Stimulated activated CD4-positive, alpha-beta T cell treated with anti-CD3 and anti-CD28 coated beads, Interleukin-15, amount 100 ng/mL, for 24 hours (primary cell): Measurements from ENCODE around the gene TBX3.
A peak's percentile ranks its signal among the peaks of the same experiment; 100 is the strongest.

ENCODE experiments used
- DNase-seq: peaks from one replicate; pipeline ENCODE4 v3.0.0-alpha.2; 2020

TBX3 gene

DNA sequence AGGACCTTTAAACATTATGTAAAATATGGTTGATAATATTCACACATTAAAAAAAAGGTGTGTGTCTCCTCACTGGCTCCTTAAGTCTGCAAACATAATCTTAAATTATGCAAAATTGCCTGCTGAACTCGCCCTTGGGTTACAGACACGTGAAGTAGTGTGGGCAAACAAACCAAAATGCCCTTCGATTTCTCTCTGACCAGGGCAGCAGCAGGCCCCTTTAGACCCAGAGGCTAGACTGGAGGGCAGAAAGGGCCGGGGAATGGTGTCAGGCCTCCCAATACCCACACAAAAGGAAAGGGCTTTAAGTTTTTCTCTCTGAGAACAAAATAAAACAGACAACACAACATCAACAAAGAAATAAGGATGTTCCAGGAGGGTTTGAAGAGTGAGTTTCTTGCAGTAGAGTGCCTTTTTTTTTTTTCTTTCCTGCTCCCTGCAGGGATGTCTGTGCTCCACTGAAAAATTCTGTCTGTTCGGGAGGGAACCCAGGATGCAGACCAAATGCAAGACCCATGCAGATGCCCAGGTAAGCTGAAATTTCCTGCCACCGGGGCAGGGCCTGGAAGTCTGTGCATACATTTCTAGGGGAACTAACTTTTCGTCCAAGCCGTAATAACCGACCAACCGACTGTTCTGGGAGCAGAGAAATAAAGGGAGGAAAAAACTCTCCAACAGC, 1.7 kb downstream of the TBX3 start:
- DNase-seq: no peak

DNA sequence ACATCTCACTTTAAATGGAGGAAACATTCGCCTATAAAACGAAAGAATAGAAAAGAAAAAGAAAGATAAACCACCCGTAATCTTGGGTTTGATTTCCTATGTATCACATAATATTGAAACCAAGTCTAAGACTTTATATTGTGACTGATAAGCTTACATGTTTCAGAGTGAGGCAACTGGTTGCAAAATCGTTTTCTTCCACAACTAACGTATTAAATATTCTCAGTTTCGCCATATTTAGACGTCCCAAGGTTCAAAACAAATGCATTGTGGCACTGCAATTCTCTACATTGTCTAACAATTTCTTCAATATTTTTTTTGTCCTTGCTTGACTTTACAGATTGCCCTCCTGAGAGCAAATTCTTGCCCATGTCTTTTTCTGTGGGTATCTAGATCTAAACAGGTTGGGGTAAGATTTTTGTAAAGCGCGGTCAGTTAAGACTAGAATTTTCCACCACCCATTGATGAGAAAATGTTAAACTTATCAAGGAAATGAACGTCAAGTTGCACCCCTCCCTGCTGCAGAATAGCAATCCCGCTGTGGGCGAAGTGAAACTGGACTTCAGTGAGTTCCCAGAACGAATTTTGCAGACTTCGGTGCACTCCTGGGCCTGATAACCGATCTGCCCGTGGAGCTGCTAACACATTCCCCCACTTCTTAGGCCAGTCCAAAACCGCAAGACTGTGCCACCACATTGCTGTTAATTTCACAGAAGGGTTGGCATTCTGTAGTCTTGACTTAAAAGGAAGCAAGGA, 2.7 kb downstream of the TBX3 start:
- no peak for DNase-seq

DNA sequence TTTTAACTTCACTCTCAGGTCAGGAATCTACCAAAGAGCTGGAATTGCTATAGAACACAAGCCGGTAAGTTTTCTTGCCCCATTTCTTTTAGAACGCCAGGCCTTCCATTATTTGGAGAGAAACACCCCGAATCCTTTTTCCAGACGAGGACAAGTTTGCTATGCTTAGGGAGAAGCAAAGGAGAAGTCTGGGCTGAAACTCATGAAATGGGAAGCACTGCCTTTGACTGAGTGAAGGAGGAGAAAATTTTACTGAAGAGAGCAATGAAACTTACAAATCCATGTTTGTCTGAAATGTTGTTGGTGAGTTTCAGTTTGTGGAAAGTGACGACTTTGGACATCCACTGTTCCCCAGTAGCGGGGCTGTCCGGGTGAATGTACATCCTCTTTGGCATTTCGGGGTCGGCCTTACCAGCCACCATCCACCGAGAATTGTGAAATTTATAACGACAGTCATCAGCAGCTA, 3.3 kb downstream of the TBX3 start:
- DNase-seq: no peak

DNA sequence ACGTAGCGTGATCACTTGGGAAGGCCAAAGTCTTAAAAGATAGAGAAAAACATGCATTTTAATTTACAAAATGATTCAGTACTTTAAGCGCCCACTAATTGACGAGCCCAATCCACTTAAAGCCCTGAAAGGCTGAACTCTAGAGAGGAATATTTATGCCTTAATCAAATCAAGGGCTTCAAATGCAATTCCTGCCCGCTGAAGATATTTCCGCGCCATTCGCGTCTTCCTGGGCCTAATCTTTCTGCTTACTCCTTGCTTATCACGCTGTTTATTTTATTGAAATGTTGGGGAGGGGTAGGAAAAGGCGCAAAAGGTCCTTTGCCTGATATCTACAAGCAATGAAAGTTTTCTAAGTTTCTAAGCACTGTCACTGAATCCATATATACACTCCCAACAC, 4.0 kb downstream of the TBX3 start:
- DNase-seq: no peak

DNA sequence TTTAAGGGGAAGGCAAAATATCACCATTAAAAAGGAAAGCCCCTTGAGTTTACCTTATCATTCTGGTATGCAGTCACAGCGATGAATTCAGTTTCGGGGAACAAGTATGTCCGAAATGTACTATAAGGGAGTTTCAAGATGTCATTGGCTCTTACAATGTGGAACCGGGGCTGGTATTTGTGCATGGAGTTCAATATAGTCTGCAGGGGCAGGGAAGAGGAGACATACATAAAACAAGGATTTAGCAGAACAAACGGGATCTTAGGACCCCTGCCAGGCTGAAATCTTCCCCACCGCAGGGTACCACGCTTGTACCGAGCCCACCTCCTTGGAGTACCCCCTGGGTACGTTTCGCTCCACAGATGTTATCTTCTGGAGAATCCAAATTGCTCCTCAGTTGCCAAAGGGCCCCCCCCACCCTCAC, 4.5 kb downstream of the TBX3 start:
- no peak for DNase-seq

DNA sequence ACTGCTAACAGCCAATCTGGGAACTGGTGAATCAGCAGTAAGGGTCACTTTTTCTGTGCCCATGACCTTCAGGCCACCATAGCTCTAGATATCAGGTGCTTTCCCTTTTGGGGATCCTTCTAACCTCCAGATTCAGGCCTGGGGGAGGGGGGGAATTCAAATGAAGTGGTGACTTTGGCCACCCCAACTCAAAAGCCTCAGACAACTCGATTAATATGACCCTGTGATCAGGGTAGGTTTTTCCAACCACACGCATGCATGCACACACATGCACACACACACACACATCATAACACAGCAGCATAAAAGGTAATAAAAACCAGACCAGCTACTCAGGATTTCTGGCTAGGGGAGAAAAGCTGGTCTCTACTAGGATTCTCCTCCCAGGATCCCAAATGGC, 5.3 kb downstream of the TBX3 start:
- DNase-seq: no peak

DNA sequence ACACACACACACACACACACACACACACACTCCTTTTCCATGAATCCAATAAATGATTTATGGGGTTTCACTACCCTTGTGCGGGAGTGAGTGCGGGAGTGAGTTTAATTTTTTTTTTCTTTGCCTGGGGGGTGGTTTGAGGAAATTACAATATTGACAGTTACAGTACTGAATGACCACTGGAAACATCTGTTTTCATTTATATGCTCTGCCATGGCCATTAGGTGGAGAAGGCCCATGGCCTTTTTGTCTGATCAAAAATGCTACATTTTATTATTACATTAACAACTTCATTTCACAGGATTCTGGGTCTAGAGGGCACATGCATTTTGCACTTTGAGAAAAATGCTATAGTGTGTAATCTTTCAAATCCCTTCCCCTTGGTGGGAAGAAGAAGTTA, 5.9 kb downstream of the TBX3 start:
- no peak for DNase-seq

DNA sequence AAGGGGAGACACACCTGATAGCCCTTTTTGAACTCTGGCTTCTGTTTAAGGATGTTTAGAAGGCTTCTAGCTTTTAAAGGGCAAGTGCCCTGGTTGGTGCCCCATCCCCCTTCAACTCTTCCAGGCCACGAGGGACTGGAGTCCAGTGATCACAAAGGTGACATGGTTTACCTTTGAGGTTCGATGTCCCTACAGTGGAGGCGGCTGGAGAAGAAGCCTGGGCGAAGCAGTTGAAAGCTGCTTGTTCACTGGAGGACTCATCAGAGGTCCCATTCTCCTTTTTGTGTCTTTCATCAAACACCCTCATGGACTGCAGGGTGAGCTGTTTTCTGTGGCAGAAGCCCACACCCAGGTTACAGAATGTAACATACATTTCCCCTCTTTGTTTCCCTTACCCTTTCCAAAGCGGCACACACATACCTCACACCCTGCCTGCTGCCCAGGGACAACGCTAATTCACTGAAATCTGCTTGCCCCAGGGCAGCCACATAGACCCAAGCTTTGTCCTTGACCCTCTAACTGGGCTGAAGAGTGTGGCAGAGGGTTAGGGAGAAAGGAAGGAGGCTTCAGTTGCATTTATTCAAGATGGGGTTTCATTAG, 7.7 kb downstream of the TBX3 start:
- no peak for DNase-seq

DNA sequence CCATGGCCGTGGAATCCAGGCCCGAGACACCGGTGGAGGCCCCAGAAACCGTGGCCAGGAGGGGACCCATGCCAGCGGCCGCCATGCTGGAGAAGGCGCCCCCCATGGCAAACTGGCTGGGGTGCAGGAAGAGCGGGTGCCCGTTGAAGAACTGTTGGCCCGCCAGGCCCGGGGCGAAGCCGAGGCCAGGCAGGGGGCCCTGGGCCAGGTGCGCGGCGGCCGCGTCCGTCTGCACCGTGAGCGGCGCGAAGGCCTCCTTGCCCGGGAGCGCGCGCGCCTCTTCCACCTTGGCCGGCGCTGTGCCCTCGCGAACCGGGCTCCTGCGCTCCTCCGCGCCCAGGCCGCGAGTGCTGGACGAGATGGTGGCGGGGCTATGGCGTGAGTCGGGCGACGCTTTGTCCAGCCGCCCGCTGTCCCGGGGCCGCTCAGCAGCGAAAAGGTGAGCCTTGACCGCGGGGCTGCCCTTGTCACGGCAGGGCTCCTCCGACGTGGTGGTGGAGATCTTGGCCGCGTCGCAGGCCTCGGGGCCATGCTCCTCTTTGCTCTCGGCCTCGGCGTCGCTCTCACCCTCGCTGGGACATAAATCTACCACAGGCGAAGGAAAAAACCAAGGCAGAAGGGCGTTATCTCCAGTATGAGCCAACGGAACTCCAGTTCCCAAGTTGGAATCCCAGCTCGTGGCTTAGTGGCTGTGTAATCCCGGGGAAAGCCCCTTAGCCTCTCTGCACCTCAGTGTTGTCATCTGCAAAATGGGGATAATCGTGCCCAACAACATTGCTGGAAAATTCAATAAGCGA, 9.5 kb downstream of the TBX3 start:
- DNase-seq: no peak

DNA sequence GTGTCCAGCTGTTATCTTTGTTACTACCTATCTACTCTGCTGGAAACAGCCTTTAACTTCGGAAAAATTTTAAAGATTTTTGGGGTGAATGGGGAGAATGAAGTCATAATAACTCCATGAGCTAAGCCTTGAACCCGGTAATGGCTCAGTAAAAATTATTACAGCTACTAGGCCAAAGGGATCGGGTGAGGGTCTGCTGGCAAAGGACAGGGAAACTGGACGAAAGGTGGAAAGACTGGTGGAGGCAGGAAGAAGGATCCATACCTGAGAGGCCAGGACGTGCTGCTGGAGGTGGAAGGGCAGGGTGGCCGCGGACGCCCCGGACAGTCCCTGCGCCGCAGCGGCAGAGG, 10.1 kb downstream of the TBX3 start:
- DNase-seq: no peak

DNA sequence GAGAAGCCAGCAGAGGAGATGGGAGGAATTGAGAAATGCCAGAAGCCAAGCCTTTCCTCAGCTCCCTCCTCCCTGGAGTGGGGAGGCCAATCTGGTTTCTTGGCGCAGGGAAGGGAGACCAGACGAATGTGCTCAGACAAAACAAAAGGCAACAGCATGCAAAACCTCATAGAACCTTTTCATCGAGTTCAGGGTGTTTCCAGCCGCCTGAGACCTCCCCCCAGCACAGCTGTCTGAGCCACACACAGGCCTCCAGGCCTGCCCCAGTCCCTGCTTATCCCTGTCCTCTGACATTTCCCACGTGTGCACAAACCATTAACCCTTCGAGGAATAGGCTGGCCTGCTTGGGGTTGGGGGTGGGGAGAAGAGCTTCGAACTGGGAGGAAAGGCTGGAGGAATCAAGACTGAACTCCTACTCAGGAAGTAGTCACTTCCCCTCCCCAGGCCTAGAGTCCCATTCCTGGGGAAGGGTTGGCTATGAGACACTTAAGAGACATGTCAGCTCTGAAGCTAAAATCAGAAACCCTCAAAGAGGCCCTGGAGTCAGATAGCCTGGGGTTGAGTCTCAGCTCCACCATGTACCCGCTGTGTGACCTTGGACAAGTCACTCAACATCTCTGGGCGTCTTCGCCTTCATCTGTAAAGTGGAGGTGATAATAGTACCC, 10.7 kb downstream of the TBX3 start:
- DNase-seq: no peak

DNA sequence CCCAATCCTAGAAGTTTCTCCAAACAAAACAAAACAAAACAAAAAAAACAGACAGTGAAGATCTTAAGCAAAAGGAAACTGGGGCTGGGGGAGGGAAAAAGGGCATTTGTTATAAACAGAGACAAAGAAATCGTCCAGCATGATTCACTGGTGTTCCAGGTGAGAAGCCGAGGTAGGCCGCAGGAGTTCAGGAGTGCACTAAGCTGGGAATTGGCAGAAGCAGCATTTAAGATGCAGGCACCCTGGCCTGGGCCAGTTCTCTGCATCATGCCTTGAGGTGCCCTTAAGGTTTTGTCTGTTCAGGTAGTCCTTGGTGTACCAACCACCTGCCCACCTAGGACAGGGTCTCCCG, 11.2 kb downstream of the TBX3 start:
- DNase-seq: no peak

DNA sequence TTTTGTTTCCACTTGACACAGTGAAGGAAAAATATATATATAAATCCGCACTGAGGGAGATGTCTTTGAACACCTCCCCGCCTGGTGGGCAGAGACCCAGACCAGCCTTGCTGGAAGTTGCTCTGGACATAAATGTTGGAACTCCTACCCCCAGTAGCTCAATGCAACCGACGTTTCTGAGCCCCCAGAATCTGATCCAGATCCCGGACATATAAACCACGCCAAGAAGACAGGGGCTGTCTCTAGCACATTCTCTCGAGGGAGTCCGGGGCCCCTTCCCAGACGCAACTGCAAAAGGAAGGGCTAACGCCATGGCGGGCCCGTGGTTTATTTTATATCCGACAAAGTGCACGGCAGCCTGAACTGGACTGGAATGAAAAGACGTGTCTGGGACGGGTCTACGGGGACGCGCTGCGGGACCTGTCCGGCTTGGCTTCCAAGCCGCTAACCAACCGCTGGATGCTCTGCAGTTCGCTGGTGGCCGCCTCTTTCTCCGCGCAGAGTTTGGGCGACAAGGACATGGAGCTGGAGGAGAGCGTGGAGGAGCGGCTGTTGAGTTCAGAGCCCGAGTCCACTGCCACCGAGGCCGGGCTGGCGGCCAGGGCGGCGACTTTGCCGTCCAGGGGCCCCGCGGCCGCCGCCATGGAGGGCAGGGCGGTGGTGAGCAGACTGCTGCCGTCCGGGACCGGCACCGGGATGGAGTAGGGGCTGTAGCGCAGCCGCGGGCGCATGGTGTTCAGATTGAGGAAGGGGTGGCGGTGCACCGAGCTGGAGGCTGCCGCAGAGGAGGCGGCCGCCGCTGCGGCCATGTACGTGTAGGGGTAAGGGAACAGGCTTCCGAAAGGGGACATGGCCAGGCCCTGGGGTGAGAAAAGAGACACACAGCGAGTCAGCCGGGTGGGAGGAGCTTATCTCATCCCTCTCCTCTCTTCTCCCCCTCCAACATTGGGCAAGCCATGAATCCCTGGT, 12.2 kb downstream of the TBX3 start:
- no peak for DNase-seq

DNA sequence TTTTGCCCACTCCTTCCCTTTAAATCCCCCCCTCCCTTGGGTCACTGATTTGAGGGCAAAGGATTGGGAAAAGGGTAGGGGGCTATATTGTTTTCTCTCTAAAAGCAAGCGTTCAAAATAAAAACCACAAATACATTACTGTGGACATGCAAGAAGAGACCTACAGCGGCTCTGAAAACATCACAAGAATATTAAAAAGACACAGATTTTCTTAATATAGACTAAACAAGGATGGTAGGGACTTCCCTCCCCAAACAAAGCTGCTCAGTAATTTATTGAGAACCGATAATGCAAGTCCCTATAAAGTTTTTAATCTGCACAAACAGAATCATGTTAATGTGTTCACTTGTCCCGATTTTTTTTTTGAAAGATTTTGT, 12.9 kb downstream of the TBX3 start:
- no peak for DNase-seq

DNA sequence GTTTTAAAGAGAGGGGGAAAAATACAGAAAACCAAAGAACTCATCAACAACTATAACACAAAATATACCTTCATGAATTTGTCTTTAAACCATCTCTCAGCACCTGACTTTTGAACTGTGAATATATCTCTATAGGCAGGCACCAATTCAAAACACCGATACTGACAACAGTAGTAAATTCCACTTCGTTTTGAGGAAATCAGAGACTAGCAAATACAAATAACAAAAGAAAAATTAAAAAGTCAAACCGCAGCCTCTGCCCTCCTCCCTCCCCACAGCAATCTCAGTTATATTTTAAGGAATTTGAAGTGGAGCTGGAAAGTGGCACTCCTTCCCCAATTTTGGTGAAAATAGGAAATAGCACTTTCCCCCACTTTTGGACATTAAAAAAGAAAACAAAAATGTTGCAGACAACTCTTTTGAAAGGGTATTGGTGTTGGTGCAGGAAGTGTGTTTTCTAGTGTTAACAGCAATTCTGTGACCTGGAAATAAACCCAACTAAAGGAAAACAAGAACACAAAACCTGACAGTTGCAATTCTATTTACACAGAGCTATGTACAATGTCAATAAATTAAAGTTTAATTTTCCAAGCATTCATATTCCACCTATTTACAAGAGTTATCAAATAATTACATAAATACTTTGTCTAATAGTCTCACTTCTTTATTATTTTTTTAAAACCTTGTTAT, 13.5 kb downstream of the TBX3 start:
- no peak for DNase-seq

DNA sequence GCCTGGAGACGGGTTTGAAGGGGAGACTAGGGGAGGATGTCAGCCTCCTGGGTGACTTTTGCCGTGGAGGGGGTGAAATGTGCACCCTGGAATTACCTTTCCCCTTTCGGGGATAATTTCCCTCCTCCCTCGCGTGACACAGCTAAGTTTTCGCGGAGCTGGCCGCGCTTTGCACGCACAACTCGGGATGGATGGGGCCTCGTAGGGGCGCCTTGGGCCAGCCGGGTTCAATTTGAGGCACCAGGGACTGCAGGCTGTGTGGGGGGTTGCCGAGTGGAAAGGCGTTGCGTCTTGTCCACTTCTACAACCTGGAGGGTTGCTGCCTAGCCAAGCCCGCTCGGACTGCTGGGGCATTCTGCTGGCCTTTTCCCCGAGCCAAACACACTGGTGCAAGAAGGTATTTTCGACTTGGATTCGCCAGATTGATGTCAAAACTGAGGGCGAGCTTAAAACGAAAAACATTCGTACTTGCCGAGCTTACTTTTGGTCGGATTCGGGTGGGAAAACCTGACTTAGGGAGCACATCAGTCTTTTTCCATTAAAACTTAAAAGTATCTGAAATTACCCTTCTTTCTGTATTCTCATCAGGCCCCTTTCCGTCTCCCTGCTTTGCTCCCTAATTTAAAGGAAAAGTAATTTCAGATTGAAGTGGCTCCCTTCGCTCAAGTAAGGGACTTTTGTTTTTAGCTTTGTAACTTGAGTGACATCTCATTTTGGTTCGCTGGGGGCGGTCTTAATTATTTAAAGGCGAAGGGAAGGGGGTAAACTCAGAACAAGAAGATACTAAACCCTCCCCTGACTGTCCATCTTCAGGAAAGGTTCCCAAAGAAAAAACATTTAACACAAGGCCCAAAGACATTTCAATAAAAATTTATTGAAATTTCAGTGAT, 14.3 kb downstream of the TBX3 start:
- no peak for DNase-seq

DNA sequence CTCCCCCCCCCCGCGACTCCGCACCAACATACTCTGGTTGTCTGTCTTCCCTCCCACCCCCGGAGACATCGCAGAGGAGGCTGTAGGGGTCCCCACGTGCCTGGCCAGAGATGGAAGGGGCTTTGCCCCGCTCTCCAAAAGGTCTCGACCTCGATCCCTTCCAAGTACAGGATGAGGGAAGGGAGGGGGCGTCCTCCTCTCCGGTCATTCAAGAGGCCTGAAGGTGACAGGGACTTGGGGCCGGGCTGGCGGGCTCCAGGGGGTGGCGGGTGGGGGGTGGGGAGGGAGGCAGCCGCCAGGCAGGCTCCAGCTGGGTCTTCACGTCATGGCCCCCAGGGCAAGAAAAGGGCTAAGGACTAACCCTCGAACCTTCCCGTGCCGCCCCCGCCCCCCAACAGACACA, 15.1 kb downstream of the TBX3 start:
- no peak for DNase-seq

DNA sequence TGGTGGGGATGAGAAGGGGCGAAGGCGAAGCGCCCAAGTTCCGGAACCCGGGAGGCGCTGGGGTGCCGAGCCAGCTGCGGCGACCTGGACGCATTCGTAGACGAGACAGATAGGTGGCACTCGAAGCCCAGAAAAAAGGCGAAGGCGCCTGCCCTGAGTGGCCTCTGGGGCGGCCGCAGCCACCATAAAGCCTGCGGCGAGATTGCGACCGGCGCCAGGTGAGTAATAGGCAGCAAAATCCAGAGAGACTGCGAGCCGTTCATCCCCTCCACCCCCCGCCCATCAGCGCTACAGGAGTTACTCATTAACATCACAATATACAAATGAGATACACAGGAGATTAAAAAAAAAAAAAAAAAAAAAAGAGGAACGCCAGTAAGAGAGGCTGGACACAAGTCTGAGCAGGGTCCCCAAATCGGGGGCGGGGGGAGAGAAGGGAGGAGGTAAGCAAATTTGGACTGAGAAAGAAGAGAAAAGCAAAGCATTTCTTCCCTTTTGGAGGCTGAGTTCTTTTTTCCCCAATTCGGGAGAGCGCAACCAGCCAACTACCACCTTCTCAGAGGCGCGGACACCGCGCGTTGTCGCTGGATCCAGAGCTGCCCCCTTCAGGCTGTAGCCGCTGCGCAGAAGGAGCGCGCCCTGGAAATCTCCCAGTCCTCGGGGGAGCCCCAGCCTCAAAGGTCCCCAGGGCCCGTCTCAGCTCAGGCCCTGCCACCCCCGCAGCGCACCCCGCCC, 15.7 kb downstream of the TBX3 start:
- DNase-seq: peak; percentile 49

DNA sequence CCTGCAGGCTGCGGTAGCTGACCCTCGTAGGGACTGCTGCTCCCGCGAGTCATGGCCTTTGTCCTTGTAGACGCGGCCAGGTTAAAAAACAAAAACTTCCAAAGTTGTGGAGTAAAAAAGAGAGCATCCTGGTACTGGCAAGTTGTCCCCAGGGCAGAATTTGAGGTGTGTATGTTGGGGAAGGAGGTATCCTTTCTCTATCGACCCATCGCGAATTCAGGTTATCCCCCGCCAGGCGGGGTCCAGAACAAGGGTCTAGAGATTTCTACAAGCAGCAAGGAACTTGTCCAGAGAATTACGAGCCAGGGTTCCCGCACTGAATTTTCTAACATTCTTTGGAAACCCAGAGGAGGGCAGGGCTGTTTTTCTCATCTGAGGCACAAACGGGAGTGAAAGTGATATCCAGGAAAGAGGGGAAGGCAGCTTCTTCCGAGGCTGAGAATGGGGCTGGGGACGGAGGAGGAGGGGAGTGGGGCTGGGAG, 16.3 kb downstream of the TBX3 start:
- no peak for DNase-seq
